ENCODE data around the gene CCDC88A. TPM values are rescaled to one million over a fixed set of nuclear protein-coding genes. Genes with fewer than 3 reads are reported as not detected.

The CCDC88A gene
- total RNA-seq, result 10 to 100 TPM; 49.0 to 50.4 TPM

DNA sequence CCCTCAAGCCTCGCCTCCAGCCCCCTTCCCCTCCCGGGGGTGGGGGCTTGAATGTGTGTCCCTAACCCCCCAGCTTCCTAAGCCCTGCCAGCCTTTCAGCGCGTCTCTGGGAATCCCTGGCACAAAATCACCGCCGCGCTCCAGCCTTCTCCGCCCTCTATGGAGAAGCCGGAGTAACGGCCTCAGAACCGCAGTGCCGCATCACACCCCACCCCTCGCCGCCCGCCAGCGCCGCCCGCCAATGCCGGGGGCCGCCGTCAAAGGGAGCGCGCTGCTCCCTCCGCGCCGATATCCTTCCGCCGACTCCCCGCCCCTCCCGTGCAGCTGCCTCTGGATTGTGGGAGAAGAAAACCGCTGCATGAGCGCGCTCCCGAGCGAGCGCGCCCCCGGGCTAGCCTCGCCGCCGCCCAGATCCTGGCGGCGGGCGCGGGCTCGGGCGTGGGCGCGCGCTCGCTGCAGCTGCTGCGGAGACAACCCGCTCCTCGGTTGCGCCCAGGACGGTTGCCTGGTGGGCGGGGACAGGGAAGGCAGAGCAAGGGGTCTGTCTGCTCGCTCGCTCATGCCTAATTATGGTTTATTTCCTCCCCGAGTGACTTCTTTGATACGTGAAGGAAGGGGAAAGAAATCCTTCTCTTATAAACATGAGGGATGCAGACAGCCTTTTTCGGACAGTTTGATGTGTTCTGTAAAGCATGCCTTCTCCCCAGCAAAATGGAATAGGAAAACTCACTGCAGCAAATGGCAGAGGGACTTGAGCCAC, at the start of gene CCDC88A:
Gene CCDC88A, minus strand, starts transcription at position 178 of the 760 bp plus-strand sequence. CDS start 777 bp downstream, outside the sequence.
- WGBS, 2 donors, result 0 to 1% methylated on average over 8 to 62 of the region's 62 CpGs
- Histone ChIP-seq H3K4me3 (peak within 1 kb of the TSS; percentile 44 to 98), H3K9me3 (no peaks in the 10 kb centered on the region), H3K27me3 (no peaks in the 10 kb centered on the region), H3K36me3 (replicated peaks in 1 of 2; ENCODE audit: insufficient read depth in 1 of 2, low read depth in 2 of 2) (no peaks in the 10 kb centered on the region), H3K27ac (peak within 1 kb of the TSS; percentile 63 to 87 (median 70)), H3K4me1 (peaks cover 13% of the 10 kb centered on the region)
- DNase-seq, result peak; percentile 94 to 96 (median 96)
- peak; percentile 97 for ATAC-seq
- intact Hi-C loops (cut with DNase I), result no loop called here
- peak; percentile 88 to 95 (median 94) for TF ChIP-seq POLR2A (IDR thresholded peaks at IDR 0.05)
- TF ChIP-seq, protein P1, sequence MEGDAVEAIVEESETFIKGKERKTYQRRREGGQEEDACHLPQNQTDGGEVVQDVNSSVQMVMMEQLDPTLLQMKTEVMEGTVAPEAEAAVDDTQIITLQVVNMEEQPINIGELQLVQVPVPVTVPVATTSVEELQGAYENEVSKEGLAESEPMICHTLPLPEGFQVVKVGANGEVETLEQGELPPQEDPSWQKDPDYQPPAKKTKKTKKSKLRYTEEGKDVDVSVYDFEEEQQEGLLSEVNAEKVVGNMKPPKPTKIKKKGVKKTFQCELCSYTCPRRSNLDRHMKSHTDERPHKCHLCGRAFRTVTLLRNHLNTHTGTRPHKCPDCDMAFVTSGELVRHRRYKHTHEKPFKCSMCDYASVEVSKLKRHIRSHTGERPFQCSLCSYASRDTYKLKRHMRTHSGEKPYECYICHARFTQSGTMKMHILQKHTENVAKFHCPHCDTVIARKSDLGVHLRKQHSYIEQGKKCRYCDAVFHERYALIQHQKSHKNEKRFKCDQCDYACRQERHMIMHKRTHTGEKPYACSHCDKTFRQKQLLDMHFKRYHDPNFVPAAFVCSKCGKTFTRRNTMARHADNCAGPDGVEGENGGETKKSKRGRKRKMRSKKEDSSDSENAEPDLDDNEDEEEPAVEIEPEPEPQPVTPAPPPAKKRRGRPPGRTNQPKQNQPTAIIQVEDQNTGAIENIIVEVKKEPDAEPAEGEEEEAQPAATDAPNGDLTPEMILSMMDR (IDR thresholded peaks at IDR 0.05), result peak in 6 of 7 experiments; percentile 15 to 54 (median 37)

DNA sequence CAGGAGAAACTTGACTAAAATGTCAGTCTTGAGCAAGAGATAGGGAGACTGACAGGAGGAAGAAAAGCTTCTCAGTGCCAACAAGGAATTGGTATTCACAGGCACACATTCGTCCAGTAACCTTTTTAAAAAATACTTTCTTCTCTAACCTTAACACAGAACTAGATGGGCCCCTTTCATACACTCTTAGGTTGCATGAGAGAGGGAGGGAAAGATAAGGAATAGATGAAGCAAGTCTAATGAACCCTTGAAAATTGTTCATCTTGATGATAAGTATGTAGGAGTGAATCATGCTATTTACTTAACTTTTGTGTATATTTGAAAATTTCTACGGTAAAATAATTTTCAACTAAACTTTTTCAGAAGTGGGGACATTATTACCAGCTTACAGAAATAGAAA, 42.0 kb upstream of the CCDC88A start:
- Histone ChIP-seq H3K9me3 (no peaks in the 10 kb centered on the region), H3K4me3 (no peak overlapping the region), H3K27ac (no peak overlapping the region), H3K27me3 (no peaks in the 10 kb centered on the region), H3K36me3 (replicated peaks in 1 of 2; ENCODE audit: insufficient read depth in 1 of 2, low read depth in 2 of 2) (no peaks in the 10 kb centered on the region), H3K4me1 (no peaks in the 10 kb centered on the region)
- ATAC-seq (no peak), DNase-seq (no peak)
- no peak for TF ChIP-seq POLR2A (IDR thresholded peaks at IDR 0.05)
- TF ChIP-seq, protein P1 (IDR thresholded peaks at IDR 0.05), result no peak
- 64 to 71% methylated on average over 2 of the region's 2 CpGs for WGBS, 2 donors
- intact Hi-C loops (cut with DNase I), result no loop called here

- Histone ChIP-seq H3K4me1 (no peaks in the 10 kb centered on the region), H3K4me3 (no peak overlapping the region), H3K9me3 (no peaks in the 10 kb centered on the region), H3K27me3 (no peaks in the 10 kb centered on the region), H3K27ac (no peak overlapping the region), H3K36me3 (replicated peaks in 1 of 2; ENCODE audit: insufficient read depth in 1 of 2, low read depth in 2 of 2) (no peaks in the 10 kb centered on the region)
- 64 to 69% methylated on average over 3 of the region's 3 CpGs for WGBS, 2 donors
- no peak for ATAC-seq
- intact Hi-C loops (cut with DNase I), result no loop called here
- no peak for TF ChIP-seq POLR2A (IDR thresholded peaks at IDR 0.05)
- TF ChIP-seq, protein P1 (IDR thresholded peaks at IDR 0.05), result no peak
- DNase-seq, result no peak
Observed at GRCh38 chr2:55460562-55460961, 40.9 kb upstream of the CCDC88A start.

DNA sequence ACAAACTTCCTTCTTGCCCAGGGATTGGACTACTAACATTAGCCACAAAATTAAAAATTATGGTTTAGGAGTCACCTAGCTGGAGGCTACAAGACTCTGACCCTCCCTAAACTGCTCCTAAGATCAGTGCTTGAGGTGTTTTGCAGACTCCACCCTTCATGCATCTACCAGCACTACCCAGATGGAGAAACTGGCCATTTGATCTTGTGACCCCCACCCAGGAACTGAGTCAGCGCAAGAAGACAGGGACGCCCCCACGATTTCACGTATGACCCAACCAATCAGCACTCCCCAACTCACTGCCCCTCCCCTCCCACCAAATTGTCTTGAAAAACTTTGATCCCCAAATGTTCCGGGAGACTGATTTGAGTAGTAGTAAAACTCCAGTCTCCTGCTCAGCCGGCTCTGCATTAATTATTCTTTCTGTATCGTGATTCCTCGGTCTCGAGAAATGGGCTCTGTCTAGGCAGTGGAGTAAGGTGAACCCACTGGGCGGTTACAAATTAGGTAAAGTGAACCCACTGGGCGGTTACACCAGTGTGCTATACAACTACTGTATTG, 40.1 kb upstream of the CCDC88A start:
- TF ChIP-seq, protein P1 (IDR thresholded peaks at IDR 0.05), result no peak
- TF ChIP-seq POLR2A (IDR thresholded peaks at IDR 0.05), result no peak
- no peak for ATAC-seq
- WGBS, 2 donors, result 73 to 74% methylated on average over 11 of the region's 11 CpGs
- Histone ChIP-seq H3K9me3 (no peaks in the 10 kb centered on the region), H3K4me1 (no peaks in the 10 kb centered on the region), H3K27ac (no peak overlapping the region), H3K36me3 (replicated peaks in 1 of 2; ENCODE audit: insufficient read depth in 1 of 2, low read depth in 2 of 2) (no peaks in the 10 kb centered on the region), H3K4me3 (no peak overlapping the region), H3K27me3 (no peaks in the 10 kb centered on the region)
- no peak for DNase-seq
- intact Hi-C loops (cut with DNase I), result no loop called here

Data from body of pancreas (tissue), 4 donors.